Measurements from ENCODE around the gene CHRD.

CHRD gene

DNA sequence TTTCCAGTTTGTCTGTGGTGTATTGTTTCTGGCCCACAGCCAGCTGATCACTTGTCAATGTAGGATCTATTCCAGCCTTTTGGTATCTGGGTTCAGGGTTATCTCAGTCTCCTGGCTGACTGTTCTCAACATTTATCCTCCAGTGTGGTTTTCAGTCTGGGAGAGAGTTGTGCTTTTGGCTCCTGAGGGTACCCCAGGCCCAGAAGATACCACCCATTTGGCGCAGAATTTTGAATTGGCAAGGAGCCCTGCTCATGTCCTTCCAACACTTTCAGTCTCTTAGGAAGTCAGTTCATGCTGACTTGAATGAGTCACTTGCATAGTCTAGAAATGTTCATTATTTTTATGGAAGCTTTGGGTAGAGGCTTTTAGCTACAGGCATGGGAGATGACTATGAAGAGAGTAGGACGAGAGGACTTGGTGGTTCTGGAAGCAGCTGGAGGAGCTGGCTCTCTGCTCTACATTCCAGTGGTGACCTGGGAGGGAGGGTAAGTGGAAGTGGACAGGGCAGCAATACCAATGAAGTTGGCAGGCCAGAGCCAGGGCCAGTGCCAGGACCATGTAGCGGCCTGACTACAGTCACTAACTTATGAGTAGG lies 11.2 kb upstream of the CHRD start:
- DNase-seq (ENCODE audit: insufficient read length, low spot score), result no peak
- FAIRE-seq, result no peak
- TF ChIP-seq SPI1 (IDR thresholded peaks at IDR 0.05; ENCODE audit: low read depth, low read length) (no peak), PAX5 (IDR thresholded peaks at IDR 0.05; ENCODE audit: insufficient read depth, low read length, severe bottlenecking) (no peak), POLR2A (IDR thresholded peaks at IDR 0.05; ENCODE audit: low read depth, low read length) (no peak)

DNA sequence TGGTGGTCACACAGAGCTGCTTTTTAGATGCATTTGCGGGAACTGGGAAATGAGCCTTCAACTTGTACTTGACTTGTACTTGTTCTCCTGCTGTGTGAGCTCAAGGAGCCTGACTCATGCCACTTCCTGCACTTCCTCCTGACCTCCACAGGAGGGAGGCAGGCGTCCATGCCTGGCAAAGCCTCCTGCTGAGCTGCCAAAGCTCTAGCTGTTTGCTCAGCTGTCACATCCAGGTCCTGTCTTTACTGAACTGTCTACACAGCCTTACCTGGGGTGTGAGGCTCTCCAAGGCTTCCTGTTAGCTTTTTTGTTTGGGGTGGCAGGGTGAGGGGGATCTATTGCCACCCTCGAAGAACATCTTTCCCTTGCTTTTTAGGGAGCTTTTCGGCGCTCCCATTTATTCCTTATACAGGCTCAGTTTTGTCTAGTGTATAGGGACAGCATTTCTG lies 8.3 kb upstream of the CHRD start:
- peak; percentile 83 for FAIRE-seq
- peak; percentile 73 for DNase-seq (ENCODE audit: insufficient read length, low spot score)
- TF ChIP-seq SPI1 (IDR thresholded peaks at IDR 0.05; ENCODE audit: low read depth, low read length), result peak; percentile 67
- no peak for TF ChIP-seq POLR2AphosphoS5 (IDR thresholded peaks at IDR 0.05; ENCODE audit: low read depth, low read length)

DNA sequence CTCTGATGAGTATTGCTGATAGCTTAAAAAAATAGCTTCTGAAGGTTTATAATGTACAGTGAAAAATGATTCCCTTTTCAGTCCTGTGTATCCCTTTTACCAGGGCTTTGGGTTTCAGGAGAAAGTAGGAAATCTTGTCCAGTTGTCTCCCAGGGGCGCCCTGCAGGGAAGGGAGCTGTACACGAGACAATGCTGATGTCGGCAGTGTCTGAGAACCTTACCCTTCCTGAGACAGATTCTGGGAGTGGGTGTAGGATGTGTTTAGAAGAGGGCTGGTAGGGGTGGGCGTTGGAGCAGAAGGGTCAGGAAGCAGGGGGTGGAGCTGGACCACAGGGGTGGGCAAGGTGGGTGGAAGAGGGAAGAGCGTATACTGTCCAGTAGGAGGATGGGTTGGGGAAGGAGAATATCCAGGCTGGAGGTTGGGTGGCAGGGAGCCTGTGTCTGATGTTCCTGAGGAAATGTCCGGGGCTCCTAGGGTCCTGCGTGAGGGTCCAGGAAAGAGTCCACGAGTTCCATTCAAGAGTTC lies 7.5 kb upstream of the CHRD start:
- no peak for TF ChIP-seq TAF1 (IDR thresholded peaks at IDR 0.05; ENCODE audit: low read depth, low read length)
- TF ChIP-seq POU2F2 (IDR thresholded peaks at IDR 0.05; ENCODE audit: low read depth, low read length), result no peak
- no peak for TF ChIP-seq SPI1 (IDR thresholded peaks at IDR 0.05; ENCODE audit: low read depth, low read length)
- TF ChIP-seq POLR2AphosphoS5 (IDR thresholded peaks at IDR 0.05; ENCODE audit: low read depth, low read length), result no peak
- FAIRE-seq, result no peak

DNA sequence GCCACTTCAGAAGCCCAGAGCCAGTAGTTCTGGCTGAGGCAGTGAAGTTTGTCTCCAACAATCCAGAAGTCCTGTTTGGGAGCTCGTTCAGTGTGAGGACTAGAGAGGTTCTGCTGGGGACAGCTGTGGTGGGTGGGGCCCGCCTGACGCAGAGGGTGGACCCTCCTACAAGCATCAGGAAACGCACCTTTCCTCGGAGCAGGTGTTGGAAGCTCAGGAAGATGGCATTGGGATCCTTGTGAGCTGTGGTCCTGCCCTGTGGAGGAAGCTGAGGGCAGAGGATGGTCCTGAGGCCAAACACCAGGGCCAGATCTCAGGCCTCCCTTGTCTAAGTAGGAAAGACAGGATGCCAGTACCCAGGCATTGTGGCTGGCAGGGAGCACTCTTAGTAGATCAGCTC lies 6.9 kb upstream of the CHRD start:
- TF ChIP-seq POLR2AphosphoS5 (IDR thresholded peaks at IDR 0.05; ENCODE audit: low read depth, low read length) (no peak), POU2F2 (IDR thresholded peaks at IDR 0.05; ENCODE audit: low read depth, low read length) (no peak), SPI1 (IDR thresholded peaks at IDR 0.05; ENCODE audit: low read depth, low read length) (no peak), TAF1 (IDR thresholded peaks at IDR 0.05; ENCODE audit: low read depth, low read length) (no peak), POLR2A (IDR thresholded peaks at IDR 0.05; ENCODE audit: low read depth, low read length) (no peak), PAX5 (IDR thresholded peaks at IDR 0.05; ENCODE audit: insufficient read depth, low read length, severe bottlenecking) (no peak)
- no peak for FAIRE-seq
- no peak for DNase-seq (ENCODE audit: insufficient read length, low spot score)

More for the DNA sequence above, 7.5 kb upstream of the CHRD start:
- DNase-seq (ENCODE audit: insufficient read length, low spot score), result no peak

DNA sequence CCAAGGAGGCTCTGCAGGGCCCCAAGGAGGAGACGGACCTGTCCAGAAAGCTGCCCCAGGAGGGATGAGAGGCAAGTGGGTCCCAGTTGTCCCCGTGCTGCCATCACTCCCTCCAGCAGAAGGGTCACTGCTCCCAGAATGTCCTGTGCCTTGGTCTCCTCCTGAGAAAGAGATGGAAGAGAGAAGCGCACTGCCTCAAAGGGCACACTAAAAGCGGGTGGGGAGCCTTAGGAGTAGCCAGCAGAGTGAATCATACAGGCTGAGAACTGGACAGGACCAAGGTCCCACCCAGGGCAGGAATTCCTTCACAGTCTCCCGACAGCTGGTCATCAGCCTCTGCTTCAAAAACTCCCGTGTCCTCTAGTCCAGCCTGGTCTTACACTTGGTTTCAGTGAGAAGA lies 6.4 kb upstream of the CHRD start:
- TF ChIP-seq TAF1 (IDR thresholded peaks at IDR 0.05; ENCODE audit: low read depth, low read length), result no peak
- FAIRE-seq, result no peak

DNA sequence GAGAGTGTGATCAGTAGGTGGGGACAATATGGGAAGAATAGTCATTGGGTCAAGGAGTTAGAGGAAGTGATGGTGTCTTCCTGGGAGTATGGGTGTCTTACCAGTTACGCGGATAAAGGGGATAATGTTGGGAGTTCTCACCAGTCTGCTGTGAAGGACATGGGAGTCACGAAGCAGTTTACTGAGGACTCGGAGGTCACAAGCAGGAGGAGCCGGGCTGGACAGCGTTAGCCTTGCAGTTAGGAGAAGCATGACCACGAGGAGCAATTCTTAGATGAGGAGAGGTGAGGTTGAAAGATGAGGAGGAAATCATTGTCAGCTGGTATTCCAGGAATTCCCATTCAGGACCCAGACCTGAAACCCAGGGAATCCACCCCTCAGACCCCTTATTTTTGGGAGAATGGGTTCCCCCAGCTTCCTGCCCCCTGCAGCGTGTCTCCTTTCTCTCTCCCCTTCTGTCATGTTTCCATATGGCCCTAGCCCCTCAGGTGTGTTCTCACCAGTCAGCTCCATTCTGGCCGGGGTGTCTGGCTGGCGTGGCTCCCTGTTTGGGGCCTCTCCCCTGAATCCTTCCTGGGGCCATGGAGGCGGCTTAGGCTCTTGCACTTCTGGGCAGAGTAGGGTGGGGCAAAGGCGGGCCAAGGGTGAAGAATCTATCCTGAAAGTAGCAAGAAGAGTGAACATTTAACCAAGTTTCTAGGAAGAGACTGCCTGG lies 4.0 kb upstream of the CHRD start:
- DNase-seq (ENCODE audit: insufficient read length, low spot score), result no peak
- no peak for FAIRE-seq
- TF ChIP-seq PAX5 (IDR thresholded peaks at IDR 0.05; ENCODE audit: insufficient read depth, low read length, severe bottlenecking) (no peak), POLR2A (IDR thresholded peaks at IDR 0.05; ENCODE audit: low read depth, low read length) (no peak), POU2F2 (IDR thresholded peaks at IDR 0.05; ENCODE audit: low read depth, low read length) (no peak), SPI1 (IDR thresholded peaks at IDR 0.05; ENCODE audit: low read depth, low read length) (no peak), POLR2AphosphoS5 (IDR thresholded peaks at IDR 0.05; ENCODE audit: low read depth, low read length) (no peak), TAF1 (IDR thresholded peaks at IDR 0.05; ENCODE audit: low read depth, low read length) (no peak)

More for the DNA sequence above, 6.4 kb upstream of the CHRD start:
- DNase-seq (ENCODE audit: insufficient read length, low spot score), result no peak

DNA sequence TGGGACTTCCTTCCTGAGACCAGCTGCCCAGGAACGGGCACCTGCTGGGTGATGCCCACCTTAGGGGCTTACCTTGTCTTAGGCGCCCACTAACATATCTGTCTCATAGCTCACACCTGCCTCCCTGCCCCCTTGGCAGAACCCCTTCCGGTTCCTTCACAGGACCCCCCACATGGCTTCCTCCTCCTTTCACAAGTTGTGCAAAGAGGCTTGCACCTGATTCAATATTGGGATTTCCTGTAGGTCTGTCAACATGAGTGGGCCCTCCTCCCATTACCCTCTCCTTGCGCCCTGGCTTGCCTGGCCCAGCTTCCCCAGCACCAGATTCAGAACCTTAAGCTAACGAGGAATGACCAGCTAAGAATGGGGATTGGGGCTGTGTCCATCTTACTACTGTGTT lies 2.5 kb upstream of the CHRD start:
- FAIRE-seq, result no peak

DNA sequence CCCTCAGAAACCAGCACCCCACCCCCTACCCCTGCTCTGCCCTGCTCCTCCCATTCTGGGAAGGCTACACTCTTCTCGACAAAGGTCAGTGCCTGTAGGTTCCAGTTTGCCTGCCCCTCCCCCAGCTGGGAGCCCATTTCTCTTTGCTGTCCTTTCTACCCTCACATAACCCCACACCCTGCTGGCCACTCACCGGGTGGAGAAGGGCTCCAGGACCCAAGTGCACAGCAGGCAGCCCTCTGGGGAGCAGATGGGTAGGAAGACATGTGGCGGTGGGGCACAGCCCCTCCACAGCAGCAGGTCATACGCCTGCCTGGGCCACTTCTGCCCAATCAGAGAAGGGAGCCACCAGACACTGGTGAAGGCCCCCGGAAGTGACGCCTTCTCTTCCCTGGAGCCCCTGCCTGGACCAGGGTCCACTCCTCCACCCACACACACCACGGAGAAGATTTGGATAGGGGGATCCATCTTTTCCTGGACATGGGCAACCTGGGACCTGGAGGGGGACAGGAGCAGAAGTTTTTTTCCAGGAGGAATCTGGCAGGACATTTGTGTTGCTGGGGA lies 1.9 kb upstream of the CHRD start, which contains the start of gene THPO:
THPO (minus strand) TSS at position 326 of the 564 bp plus-strand sequence. CDS start 1,948 bp downstream, outside the sequence.
- TF ChIP-seq SPI1 (IDR thresholded peaks at IDR 0.05; ENCODE audit: low read depth, low read length), result no peak
- no peak for TF ChIP-seq POU2F2 (IDR thresholded peaks at IDR 0.05; ENCODE audit: low read depth, low read length)
- TF ChIP-seq PAX5 (IDR thresholded peaks at IDR 0.05; ENCODE audit: insufficient read depth, low read length, severe bottlenecking), result no peak
- no peak for TF ChIP-seq POLR2A (IDR thresholded peaks at IDR 0.05; ENCODE audit: low read depth, low read length)
- no peak for TF ChIP-seq TAF1 (IDR thresholded peaks at IDR 0.05; ENCODE audit: low read depth, low read length)
- TF ChIP-seq POLR2AphosphoS5 (IDR thresholded peaks at IDR 0.05; ENCODE audit: low read depth, low read length), result no peak
- DNase-seq (ENCODE audit: insufficient read length, low spot score) (no peak), FAIRE-seq (no peak)

More for the DNA sequence above, 2.5 kb upstream of the CHRD start:
- DNase-seq (ENCODE audit: insufficient read length, low spot score), result no peak
- TF ChIP-seq PAX5 (IDR thresholded peaks at IDR 0.05; ENCODE audit: insufficient read depth, low read length, severe bottlenecking) (no peak), TAF1 (IDR thresholded peaks at IDR 0.05; ENCODE audit: low read depth, low read length) (no peak), POLR2AphosphoS5 (IDR thresholded peaks at IDR 0.05; ENCODE audit: low read depth, low read length) (no peak)

DNA sequence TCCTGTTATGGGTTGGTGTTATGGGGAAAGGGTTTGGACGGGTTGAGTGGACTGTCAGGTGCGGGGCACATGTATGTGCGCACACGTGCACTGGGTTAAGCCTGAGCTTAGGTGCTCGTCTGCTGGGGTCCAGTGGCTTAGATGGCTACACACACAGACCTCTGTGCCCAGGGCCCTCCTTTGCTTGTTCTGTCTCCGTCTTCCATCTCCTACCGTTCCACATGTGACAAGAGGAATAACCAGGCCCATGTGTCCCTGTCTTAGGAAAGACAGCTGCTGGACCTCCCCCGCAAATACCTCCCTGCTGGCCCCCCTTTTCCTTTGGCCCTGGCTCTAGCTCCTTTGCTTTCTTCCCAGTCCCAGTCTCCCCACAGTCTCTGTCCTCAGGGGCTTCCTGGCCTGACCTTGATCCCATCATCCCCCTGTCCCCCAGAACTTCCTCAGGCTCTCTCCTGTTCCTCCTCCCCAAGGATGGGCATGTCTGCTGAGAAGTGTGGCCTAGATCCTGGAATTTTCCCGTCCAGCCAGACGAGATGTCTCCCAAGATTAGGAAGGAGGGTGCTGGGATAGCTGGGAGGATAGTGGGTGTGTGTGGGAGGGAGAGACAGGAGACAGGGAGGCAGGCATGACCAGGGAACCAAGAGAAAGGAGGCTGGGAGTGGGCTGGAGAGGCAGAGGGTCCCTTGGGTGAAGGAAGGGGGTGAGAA lies 1.1 kb upstream of the CHRD start:
- TF ChIP-seq SPI1 (IDR thresholded peaks at IDR 0.05; ENCODE audit: low read depth, low read length) (no peak), TAF1 (IDR thresholded peaks at IDR 0.05; ENCODE audit: low read depth, low read length) (no peak), POLR2AphosphoS5 (IDR thresholded peaks at IDR 0.05; ENCODE audit: low read depth, low read length) (no peak), PAX5 (IDR thresholded peaks at IDR 0.05; ENCODE audit: insufficient read depth, low read length, severe bottlenecking) (no peak), POU2F2 (IDR thresholded peaks at IDR 0.05; ENCODE audit: low read depth, low read length) (no peak), POLR2A (IDR thresholded peaks at IDR 0.05; ENCODE audit: low read depth, low read length) (no peak)
- DNase-seq (ENCODE audit: insufficient read length, low spot score), result no peak
- FAIRE-seq, result no peak
